GM23338 (cell line): ENCODE results near the gene FKBP10. TPM values are rescaled to one million over a fixed set of nuclear protein-coding genes. Genes with fewer than 3 reads are reported as not detected.
A peak's percentile ranks its signal among the peaks of the same experiment; 100 is the strongest.
"Not testable (repeated sequence)": the region's sequence is repeated elsewhere in the genome, so short reads cannot be mapped to it uniquely, and the experiment has no call there.

Source experiments
- ATAC-seq: fragments of 200-7000 bp; cut with Tn5 transposase; 3 replicates; pipeline ENCODE4 v1.9.1; 2020
- DNase-seq: peaks from one replicate; pipeline ENCODE4 v3.0.0-alpha.2; 2015; ENCODE audit warnings: low spot score
- H2AFZ ChIP-seq: fragments of 200-600 bp; sonication (generic); 2 replicates; pipeline ENCODE4 v1.8.0; 2016; ENCODE audit warnings: antibody characterized with exemption, mild to moderate bottlenecking, moderate library complexity
- H3F3A ChIP-seq: fragments of 200-600 bp; sonication (generic); replicated peaks from 2 replicates; pipeline ENCODE4 v1.8.0; 2017; ENCODE audit warnings: antibody characterized with exemption, mixed run types, low read depth
- H3K27ac ChIP-seq: fragments of 200-600 bp; sonication (generic); 2 replicates; pipeline ENCODE4 v1.6.1; 2016; ENCODE audit warnings: low read depth
- H3K27me3 ChIP-seq: fragments of 200-600 bp; sonication (generic); 2 replicates; pipeline ENCODE4 v1.8.0; 2016; ENCODE audit warnings: mild to moderate bottlenecking, mixed run types, moderate library complexity; ENCODE audit not compliant: insufficient read depth
- H3K36me3 ChIP-seq: fragments of 200-600 bp; sonication (generic); 2 replicates; pipeline ENCODE4 v1.8.0; 2016; ENCODE audit warnings: mild to moderate bottlenecking; ENCODE audit not compliant: insufficient read depth
- H3K4me1 ChIP-seq: fragments of 200-600 bp; sonication (generic); 2 replicates; pipeline ENCODE4 v1.8.0; 2016; ENCODE audit warnings: mild to moderate bottlenecking, moderate library complexity; ENCODE audit not compliant: insufficient read depth
- H3K4me2 ChIP-seq: fragments of 200-600 bp; sonication (generic); 2 replicates; pipeline ENCODE4 v1.7.1; 2017; ENCODE audit warnings: mixed run types
- H3K4me3 ChIP-seq: fragments of 200-600 bp; sonication (generic); 2 replicates; pipeline ENCODE4 v1.6.1; 2016; ENCODE audit warnings: mixed run types
- H3K79me2 ChIP-seq: fragments of 200-600 bp; sonication (generic); replicated peaks from 2 replicates; pipeline ENCODE4 v1.8.0; 2017; ENCODE audit warnings: mild to moderate bottlenecking; ENCODE audit not compliant: insufficient read depth
- H3K9me2 ChIP-seq: fragments of 200-600 bp; sonication (generic); 2 replicates; pipeline ENCODE4 v1.8.0; 2017; ENCODE audit not compliant: insufficient read depth
- H4K20me1 ChIP-seq: fragments of 200-600 bp; sonication (generic); replicated peaks from 2 replicates; pipeline ENCODE4 v1.8.0; 2017; ENCODE audit warnings: mild to moderate bottlenecking; ENCODE audit not compliant: insufficient read depth
- H3K27ac Mint-ChIP-seq: 2 replicates; pipeline ENCODE4 v1.8.0; 2020; ENCODE audit warnings: inconsistent platforms, mild to moderate bottlenecking, moderate library complexity, mixed read lengths
- H3K27me3 Mint-ChIP-seq: 3 replicates; pipeline ENCODE4 v1.8.0; 2022; ENCODE audit warnings: low read depth, mild to moderate bottlenecking, moderate library complexity, mixed read lengths, inconsistent platforms; ENCODE audit not compliant: insufficient read depth, poor library complexity
- H3K36me3 Mint-ChIP-seq: 3 replicates; pipeline ENCODE4 v1.8.0; 2021; ENCODE audit warnings: low read depth, mild to moderate bottlenecking, inconsistent platforms, moderate library complexity, mixed read lengths
- H3K4me1 Mint-ChIP-seq: 3 replicates; pipeline ENCODE4 v1.8.0; 2020; ENCODE audit warnings: mild to moderate bottlenecking, inconsistent platforms, mixed read lengths
- H3K4me3 Mint-ChIP-seq: 3 replicates; pipeline ENCODE4 v1.8.0; 2021; ENCODE audit warnings: moderate library complexity, mild to moderate bottlenecking, inconsistent platforms, mixed read lengths
- H3K9me3 Mint-ChIP-seq: 3 replicates; pipeline ENCODE4 v1.8.0; 2020; ENCODE audit warnings: moderate library complexity, mild to moderate bottlenecking, inconsistent platforms, mixed read lengths
- EZH2phosphoT487 ChIP-seq: fragments of 200-600 bp; sonication (generic); IDR thresholded peaks from one replicate; pipeline ENCODE4 v1.8.1; 2018; ENCODE audit warnings: antibody characterized with exemption; ENCODE audit not compliant: unreplicated experiment
- JUNB ChIP-seq: IDR thresholded peaks from one replicate; pipeline ENCODE4 v1.6.1; 2016; ENCODE audit warnings: antibody characterized with exemption; ENCODE audit not compliant: unreplicated experiment
- ZNF114 ChIP-seq: fragments of 250-450 bp; sonication (Bioruptor Pico); IDR thresholded peaks from 2 replicates; pipeline ENCODE4 v1.5.0; 2020; ENCODE audit warnings: mild to moderate bottlenecking, moderate library complexity
- polyA plus RNA-seq: library from polyadenylated mRNA; unstranded; fragments of >200 nt; fragmentation: Nextera tagmentation; extraction: Ambion mirVana; gene quantifications from 2 replicates; pipeline ENCODE4 v1.2.1, GENCODE V29; 2016
- total RNA-seq: library from RNA; depleted of rRNA; stranded (reverse); fragments of >200 nt; shearing (Covaris generic); gene quantifications from 2 replicates; pipeline ENCODE4 v1.2.3, GENCODE V29; 2014
- TF ChIP-seq, protein P1 (sequence below): IDR thresholded peaks from one replicate; pipeline ENCODE4 v1.6.1; 2018; ENCODE audit warnings: antibody characterized with exemption; ENCODE audit not compliant: unreplicated experiment
- TF ChIP-seq, protein P2 (sequence below): IDR thresholded peaks from 2 replicates; pipeline ENCODE4 v1.6.1; 2016; ENCODE audit warnings: antibody characterized with exemption
- TF ChIP-seq, protein P3 (sequence below), 2 experiments: fragments of 200-600 bp in 1 of 2; sonication (generic) in 1 of 2; conservative IDR thresholded peaks; 2 replicates each; pipeline versions ENCODE4 v1.5.1 to v1.6.1; 2016 to 2017; ENCODE audit warnings: antibody characterized with exemption in 2 of 2, low read depth in 2 of 2, mild to moderate bottlenecking in 2 of 2, moderate library complexity in 1 of 2

Gene FKBP10
- total and polyA plus RNA-seq, 2 experiments from 2014 or later, result 26.2 to 151 TPM

DNA sequence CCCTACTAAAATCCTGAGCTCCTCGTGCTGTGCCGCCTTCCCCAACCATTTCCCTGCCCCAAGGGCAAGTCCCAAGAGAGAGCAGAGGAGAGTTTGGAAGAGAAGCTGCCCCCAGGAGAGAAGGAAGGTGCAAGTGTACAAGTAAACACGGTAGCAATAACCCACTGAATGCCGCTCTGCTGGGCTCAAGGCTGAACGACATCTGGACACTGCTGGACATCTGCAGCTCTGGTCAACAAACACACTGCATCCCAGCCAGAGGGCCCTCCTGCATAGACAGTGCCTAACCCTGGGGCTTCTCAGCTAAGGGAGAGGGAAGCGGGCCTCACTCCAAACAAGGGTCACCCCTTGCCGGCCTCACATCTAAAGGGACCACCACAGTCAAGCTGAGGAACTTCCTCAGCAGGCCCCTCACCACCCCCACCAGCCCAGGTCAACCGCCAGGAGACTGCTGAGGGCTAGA is 39.0 kb upstream of the FKBP10 start:
- Histone ChIP-seq H3K4me2 (peak overlapping the region; percentile 68), H4K20me1 (no peaks in the 10 kb centered on the region; the same call in none of the 2 replicates)
- H3K36me3 Mint-ChIP-seq, result peaks cover 37% of the 10 kb centered on the region

DNA sequence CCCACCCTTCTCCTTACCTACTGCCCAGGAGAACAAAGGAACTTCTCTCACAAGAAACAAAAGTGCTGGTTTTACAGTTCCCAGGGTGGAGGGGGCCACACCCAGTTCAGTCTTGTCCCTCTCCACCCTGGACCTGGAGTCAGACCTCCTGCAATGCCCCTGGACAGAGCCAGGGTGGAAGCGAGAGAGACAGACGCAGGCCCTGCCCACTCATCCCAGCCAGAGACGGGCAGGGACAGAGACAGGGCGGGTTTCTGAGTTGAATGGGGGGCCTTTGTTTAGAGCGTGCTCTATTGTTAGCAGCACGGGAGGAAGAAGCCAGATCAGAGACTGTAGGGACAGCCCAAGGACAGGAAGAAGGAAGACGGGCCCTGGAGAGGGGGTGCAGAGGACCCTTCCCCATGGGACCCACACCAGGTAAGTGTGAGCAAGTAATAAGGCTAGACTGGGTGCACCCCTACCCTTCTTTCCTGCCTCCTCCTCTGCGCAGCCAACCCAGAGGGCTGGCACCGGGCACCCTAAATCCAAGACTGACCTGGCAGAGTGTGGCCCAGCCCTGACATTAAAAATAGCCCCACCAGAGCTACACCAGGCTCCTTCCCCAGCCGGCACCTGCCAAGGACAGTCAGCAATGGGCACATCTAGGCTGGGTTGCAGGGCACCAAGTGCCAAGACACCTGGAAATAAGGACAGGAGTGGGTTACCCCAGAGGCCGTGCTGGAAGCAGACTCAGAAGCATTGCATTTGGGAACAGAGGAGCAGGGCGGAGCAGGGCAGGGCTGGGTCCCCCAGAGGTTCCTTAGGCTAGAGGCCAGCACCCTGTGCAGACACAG is 37.2 kb upstream of the FKBP10 start:
- Histone ChIP-seq H4K20me1 (peaks cover 4% of the 10 kb centered on the region), H3F3A (peaks cover 15% of the 10 kb centered on the region; the same call in 1 of the 2 replicates), H3K79me2 (peaks cover 65% of the 10 kb centered on the region), H3K4me3 (peak overlapping the region; percentile 36; the same call in 1 of the 2 replicates), H2AFZ (no peak overlapping the region), H3K27me3 (no peaks in the 10 kb centered on the region), H3K36me3 (no peaks in the 10 kb centered on the region), H3K9me2 (no peaks in the 10 kb centered on the region), H3K4me1 (peaks cover 56% of the 10 kb centered on the region), H3K27ac (peak overlapping the region; percentile 88; the same call in 1 of the 2 replicates), H3K4me2 (peak overlapping the region; percentile 69)
- DNase-seq, result peak; percentile 68
- TF ChIP-seq EZH2phosphoT487 (no peak), ZNF114 (CRISPR knock-in tag) (no peak)
- TF ChIP-seq, protein P1, sequence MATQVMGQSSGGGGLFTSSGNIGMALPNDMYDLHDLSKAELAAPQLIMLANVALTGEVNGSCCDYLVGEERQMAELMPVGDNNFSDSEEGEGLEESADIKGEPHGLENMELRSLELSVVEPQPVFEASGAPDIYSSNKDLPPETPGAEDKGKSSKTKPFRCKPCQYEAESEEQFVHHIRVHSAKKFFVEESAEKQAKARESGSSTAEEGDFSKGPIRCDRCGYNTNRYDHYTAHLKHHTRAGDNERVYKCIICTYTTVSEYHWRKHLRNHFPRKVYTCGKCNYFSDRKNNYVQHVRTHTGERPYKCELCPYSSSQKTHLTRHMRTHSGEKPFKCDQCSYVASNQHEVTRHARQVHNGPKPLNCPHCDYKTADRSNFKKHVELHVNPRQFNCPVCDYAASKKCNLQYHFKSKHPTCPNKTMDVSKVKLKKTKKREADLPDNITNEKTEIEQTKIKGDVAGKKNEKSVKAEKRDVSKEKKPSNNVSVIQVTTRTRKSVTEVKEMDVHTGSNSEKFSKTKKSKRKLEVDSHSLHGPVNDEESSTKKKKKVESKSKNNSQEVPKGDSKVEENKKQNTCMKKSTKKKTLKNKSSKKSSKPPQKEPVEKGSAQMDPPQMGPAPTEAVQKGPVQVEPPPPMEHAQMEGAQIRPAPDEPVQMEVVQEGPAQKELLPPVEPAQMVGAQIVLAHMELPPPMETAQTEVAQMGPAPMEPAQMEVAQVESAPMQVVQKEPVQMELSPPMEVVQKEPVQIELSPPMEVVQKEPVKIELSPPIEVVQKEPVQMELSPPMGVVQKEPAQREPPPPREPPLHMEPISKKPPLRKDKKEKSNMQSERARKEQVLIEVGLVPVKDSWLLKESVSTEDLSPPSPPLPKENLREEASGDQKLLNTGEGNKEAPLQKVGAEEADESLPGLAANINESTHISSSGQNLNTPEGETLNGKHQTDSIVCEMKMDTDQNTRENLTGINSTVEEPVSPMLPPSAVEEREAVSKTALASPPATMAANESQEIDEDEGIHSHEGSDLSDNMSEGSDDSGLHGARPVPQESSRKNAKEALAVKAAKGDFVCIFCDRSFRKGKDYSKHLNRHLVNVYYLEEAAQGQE, result no peak
- H3K36me3 Mint-ChIP-seq, result peaks cover 21% of the 10 kb centered on the region
- H3K27ac Mint-ChIP-seq, result peak overlapping the region; percentile 85
- ATAC-seq, result peak; percentile 70
- H3K9me3 Mint-ChIP-seq, result no peaks in the 10 kb centered on the region
- no peak overlapping the region; the same call in 2 of the 3 replicates for H3K4me3 Mint-ChIP-seq
- peaks cover 9% of the 10 kb centered on the region for H3K27me3 Mint-ChIP-seq
- peaks cover 54% of the 10 kb centered on the region for H3K4me1 Mint-ChIP-seq

More for the DNA sequence above, 39.0 kb upstream of the FKBP10 start:
- H3K4me3 Mint-ChIP-seq, result no peak overlapping the region; the same call in 1 of the 3 replicates
- Histone ChIP-seq H2AFZ (no peak overlapping the region), H3K4me3 (no peak overlapping the region), H3K36me3 (no peaks in the 10 kb centered on the region), H3K9me2 (no peaks in the 10 kb centered on the region), H3K27ac (peak overlapping the region; percentile 63; the same call in 1 of the 2 replicates), H3F3A (peaks cover 18% of the 10 kb centered on the region; the same call in 1 of the 2 replicates), H3K4me1 (peaks cover 56% of the 10 kb centered on the region), H3K79me2 (peaks cover 46% of the 10 kb centered on the region), H3K27me3 (no peaks in the 10 kb centered on the region)
- no peaks in the 10 kb centered on the region for H3K9me3 Mint-ChIP-seq
- TF ChIP-seq, protein P2, sequence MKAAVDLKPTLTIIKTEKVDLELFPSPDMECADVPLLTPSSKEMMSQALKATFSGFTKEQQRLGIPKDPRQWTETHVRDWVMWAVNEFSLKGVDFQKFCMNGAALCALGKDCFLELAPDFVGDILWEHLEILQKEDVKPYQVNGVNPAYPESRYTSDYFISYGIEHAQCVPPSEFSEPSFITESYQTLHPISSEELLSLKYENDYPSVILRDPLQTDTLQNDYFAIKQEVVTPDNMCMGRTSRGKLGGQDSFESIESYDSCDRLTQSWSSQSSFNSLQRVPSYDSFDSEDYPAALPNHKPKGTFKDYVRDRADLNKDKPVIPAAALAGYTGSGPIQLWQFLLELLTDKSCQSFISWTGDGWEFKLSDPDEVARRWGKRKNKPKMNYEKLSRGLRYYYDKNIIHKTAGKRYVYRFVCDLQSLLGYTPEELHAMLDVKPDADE, result no peak
- TF ChIP-seq JUNB, result no peak
- TF ChIP-seq ZNF114 (CRISPR knock-in tag), result no peak
- TF ChIP-seq, protein P3, sequence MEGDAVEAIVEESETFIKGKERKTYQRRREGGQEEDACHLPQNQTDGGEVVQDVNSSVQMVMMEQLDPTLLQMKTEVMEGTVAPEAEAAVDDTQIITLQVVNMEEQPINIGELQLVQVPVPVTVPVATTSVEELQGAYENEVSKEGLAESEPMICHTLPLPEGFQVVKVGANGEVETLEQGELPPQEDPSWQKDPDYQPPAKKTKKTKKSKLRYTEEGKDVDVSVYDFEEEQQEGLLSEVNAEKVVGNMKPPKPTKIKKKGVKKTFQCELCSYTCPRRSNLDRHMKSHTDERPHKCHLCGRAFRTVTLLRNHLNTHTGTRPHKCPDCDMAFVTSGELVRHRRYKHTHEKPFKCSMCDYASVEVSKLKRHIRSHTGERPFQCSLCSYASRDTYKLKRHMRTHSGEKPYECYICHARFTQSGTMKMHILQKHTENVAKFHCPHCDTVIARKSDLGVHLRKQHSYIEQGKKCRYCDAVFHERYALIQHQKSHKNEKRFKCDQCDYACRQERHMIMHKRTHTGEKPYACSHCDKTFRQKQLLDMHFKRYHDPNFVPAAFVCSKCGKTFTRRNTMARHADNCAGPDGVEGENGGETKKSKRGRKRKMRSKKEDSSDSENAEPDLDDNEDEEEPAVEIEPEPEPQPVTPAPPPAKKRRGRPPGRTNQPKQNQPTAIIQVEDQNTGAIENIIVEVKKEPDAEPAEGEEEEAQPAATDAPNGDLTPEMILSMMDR (conservative IDR thresholded peaks at IDR 0.05; ENCODE audit: low read depth in 2 of 2), result peak in 1 of 2 experiments; percentile 20; a peak in 1 of 4 replicates
- peaks cover 13% of the 10 kb centered on the region for H3K27me3 Mint-ChIP-seq
- DNase-seq (no peak), ATAC-seq (no peak)
- peak overlapping the region; percentile 94 for H3K27ac Mint-ChIP-seq
- peaks cover 52% of the 10 kb centered on the region for H3K4me1 Mint-ChIP-seq

DNA sequence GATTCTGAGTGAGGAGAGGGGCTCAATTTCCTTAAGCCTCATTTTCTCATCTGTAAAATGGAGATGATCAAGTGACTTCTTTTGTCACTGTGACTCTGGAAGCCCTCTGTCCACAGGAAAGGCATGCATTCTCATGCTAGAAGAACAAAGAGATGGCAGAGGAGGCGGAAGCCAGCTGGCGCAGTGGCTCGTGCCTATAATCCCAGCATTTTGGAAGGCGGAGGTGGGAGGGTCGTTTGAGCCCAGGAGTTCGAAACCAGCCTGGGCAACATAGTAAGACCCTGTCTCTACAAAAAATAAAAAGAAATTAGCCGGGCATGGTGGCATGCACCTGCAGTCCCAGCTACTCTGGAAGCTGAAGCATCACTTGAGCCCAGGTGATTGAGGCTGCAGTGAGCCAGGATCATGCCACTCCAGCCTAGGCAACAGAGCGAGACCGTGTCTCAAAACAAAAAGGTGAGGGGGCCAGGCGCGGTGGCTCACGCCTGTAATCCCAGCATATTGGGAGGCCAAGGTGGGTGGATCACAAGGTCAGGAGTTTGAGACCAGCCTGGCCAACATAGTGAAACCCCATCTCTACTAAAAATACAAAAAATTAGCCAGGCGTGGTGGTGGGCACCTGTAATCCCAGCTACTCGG is 36.4 kb upstream of the FKBP10 start:
- Mint-ChIP-seq H3K36me3 (peaks cover 15% of the 10 kb centered on the region), H3K4me1 (peaks cover 54% of the 10 kb centered on the region), H3K27ac (peak overlapping the region; percentile 85)
- not testable (repeated sequence) for H3K36me3 ChIP-seq, DNase-seq, H3K9me2 ChIP-seq, H4K20me1 ChIP-seq, H2AFZ ChIP-seq, H3K27me3 ChIP-seq, ATAC-seq, H3K9me3 Mint-ChIP-seq, H3K27me3 Mint-ChIP-seq, H3K4me3 Mint-ChIP-seq
- peaks cover 15% of the 10 kb centered on the region; the same call in 1 of the 2 replicates for H3F3A ChIP-seq
- peak overlapping the region; percentile 27; the same call in 1 of the 2 replicates for H3K4me3 ChIP-seq
- peaks cover 56% of the 10 kb centered on the region for H3K4me1 ChIP-seq
- peak overlapping the region; percentile 69 for H3K4me2 ChIP-seq
- peak overlapping the region; percentile 88; the same call in 1 of the 2 replicates for H3K27ac ChIP-seq
- H3K79me2 ChIP-seq, result peaks cover 72% of the 10 kb centered on the region
